HepG2 (cell line): ENCODE measurements around the gene SPAG6. TPM values are rescaled to one million over a fixed set of nuclear protein-coding genes. Genes with fewer than 3 reads are reported as not detected.
A peak's percentile ranks its signal among the peaks of the same experiment; 100 is the strongest.

Source experiments
- EZH2 ChIP-seq: conservative IDR thresholded peaks from 2 replicates; pipeline ENCODE4 v1.6.1; 2012; ENCODE audit warnings: mild to moderate bottlenecking, low read depth, low read length, moderate library complexity
- HNRNPLL ChIP-seq: fragments of 200-400 bp; formaldehyde crosslinking; IDR thresholded peaks from 2 replicates; pipeline ENCODE4 v1.6.1; 2017; ENCODE audit warnings: mild to moderate bottlenecking, low read depth, low read length; ENCODE audit not compliant: poor library complexity, severe bottlenecking
- MIXL1 ChIP-seq: IDR thresholded peaks from 2 replicates; pipeline ENCODE4 v1.6.1; 2016
- SRSF1 ChIP-seq: fragments of 200-400 bp; formaldehyde crosslinking; optimal IDR thresholded peaks from 2 replicates; pipeline ENCODE3; 2017; ENCODE audit warnings: mild to moderate bottlenecking, low read depth, low read length, moderate library complexity
- ZFX ChIP-seq: sonication (generic); formaldehyde crosslinking; IDR thresholded peaks from 2 replicates; pipeline ENCODE4 v1.4.0; 2020; ENCODE audit warnings: mild to moderate bottlenecking, low read depth, missing genetic modification reagents, moderate library complexity
- ZNF260 ChIP-seq: sonication (generic); formaldehyde crosslinking; IDR thresholded peaks from 2 replicates; pipeline ENCODE4 v1.4.0; 2020; ENCODE audit warnings: missing genetic modification reagents, low read depth, mild to moderate bottlenecking, borderline replicate concordance
- ZNF713 ChIP-seq: sonication (generic); formaldehyde crosslinking; IDR thresholded peaks from 2 replicates; pipeline ENCODE4 v1.4.0; 2020; ENCODE audit warnings: mild to moderate bottlenecking, missing genetic modification reagents
- polyA plus RNA-seq, 8 experiments: library from polyadenylated mRNA; depleted of rRNA in 3 of 8; stranded (reverse) in 7 of 8; unstranded in 1 of 8; fragments of >200 nt; fragmentation: Illumina TruSeq in 4 of 8; extraction: Trizol in 4 of 8; gene quantifications; 2 replicates each; pipeline versions ENCODE4 v1.2.1 to v1.2.3, GENCODE V29; 2011 to 2016; ENCODE audit warnings: low read depth in 4 of 8, missing spikeins in 1 of 8, mixed read lengths in 1 of 8; ENCODE audit not compliant: insufficient read depth in 1 of 8
- total RNA-seq, 5 experiments: library from RNA; depleted of rRNA; stranded (reverse); fragments of >200 nt; fragmentation: Illumina TruSeq; extraction: Trizol; gene quantifications; 2 replicates each; pipeline ENCODE4 v1.2.3, GENCODE V29; 2016; ENCODE audit warnings: low read depth in 1 of 5
- TF ChIP-seq, protein P1 (sequence below): sonication (generic); formaldehyde crosslinking; IDR thresholded peaks from 2 replicates; pipeline ENCODE4 v1.4.0; 2020; ENCODE audit warnings: missing genetic modification reagents
- TF ChIP-seq, protein P2 (sequence below): sonication (generic); formaldehyde crosslinking; IDR thresholded peaks from 2 replicates; pipeline ENCODE4 v1.4.0; 2020; ENCODE audit warnings: mild to moderate bottlenecking, missing genetic modification reagents
- TF ChIP-seq, protein P3 (sequence below): sonication (generic); formaldehyde crosslinking; IDR thresholded peaks from 2 replicates; pipeline ENCODE4 v1.4.0; 2020; ENCODE audit warnings: missing genetic modification reagents
- TF ChIP-seq, protein P4 (sequence below): sonication (generic); formaldehyde crosslinking; IDR thresholded peaks from 2 replicates; pipeline ENCODE4 v1.8.1; 2023; ENCODE audit warnings: mild to moderate bottlenecking, missing genetic modification reagents, borderline replicate concordance
- TF ChIP-seq, protein P5 (sequence below): sonication (generic); formaldehyde crosslinking; IDR thresholded peaks from 2 replicates; pipeline ENCODE4 v1.5.0; 2020; ENCODE audit warnings: missing genetic modification reagents
- TF ChIP-seq, protein P6 (sequence below): sonication (generic); formaldehyde crosslinking; IDR thresholded peaks from 2 replicates; pipeline ENCODE4 v1.4.0; 2020; ENCODE audit warnings: missing genetic modification reagents, borderline replicate concordance
- TF ChIP-seq, protein P7 (sequence below): IDR thresholded peaks from 2 replicates; pipeline ENCODE4 v1.6.1; 2016; ENCODE audit warnings: missing biosample characterization, missing genetic modification reagents, low read depth

The SPAG6 gene
- total and polyA plus RNA-seq, 2 of the 13 experiments (the other 11 are each of a cell fraction or from before 2014, with no cell fraction given), result not detected

DNA sequence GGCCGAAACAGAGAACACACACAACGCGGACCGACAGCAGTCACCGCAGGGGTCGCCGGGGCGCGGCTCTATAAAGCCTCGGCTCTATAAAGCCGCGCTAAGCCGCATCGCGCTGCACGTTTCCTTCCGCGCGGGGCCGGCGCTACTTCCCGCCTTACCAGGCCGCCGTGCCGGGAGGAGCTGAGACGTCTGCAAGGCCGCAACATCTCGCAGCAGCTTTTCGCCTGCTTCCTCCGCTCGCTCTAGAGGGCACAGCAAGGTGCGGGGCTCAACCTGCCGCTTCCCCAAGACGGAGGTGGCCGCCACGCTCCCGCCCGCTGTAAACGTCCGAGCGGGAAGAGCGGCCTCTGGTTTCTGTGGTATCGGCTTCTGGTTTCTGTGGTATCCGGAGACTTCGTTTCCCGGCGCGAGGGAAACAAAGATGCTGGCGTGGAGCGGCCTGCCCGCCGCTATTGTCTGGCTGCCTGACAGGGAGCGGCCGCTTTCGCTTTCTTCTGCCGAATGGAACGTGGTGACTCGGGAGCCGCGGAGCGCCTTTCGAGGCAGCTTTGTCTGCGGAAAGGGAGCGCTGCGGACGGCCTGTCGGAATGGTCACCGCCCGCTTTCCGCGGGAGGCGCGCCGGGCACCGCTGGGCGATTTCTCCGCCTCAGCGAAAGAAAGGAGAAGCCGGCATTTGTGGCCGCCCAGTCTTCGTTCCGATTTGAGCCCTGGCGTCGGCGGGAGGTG, 91.8 kb downstream of the SPAG6 start (continued):
- TF ChIP-seq, protein P1, sequence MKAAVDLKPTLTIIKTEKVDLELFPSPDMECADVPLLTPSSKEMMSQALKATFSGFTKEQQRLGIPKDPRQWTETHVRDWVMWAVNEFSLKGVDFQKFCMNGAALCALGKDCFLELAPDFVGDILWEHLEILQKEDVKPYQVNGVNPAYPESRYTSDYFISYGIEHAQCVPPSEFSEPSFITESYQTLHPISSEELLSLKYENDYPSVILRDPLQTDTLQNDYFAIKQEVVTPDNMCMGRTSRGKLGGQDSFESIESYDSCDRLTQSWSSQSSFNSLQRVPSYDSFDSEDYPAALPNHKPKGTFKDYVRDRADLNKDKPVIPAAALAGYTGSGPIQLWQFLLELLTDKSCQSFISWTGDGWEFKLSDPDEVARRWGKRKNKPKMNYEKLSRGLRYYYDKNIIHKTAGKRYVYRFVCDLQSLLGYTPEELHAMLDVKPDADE (CRISPR knock-in tag), result no peak
- TF ChIP-seq ZNF713 (CRISPR knock-in tag) (no peak), ZNF260 (CRISPR knock-in tag) (no peak), HNRNPLL (peak; percentile 86), MIXL1 (no peak), EZH2 (0 out of 2 replicates have a peak, but pooled peaks have one; percentile 50), SRSF1 (peak; percentile 42), ZFX (CRISPR knock-in tag) (0 out of 2 replicates have a peak, but pooled peaks have one; percentile 36)
- TF ChIP-seq, protein P2, sequence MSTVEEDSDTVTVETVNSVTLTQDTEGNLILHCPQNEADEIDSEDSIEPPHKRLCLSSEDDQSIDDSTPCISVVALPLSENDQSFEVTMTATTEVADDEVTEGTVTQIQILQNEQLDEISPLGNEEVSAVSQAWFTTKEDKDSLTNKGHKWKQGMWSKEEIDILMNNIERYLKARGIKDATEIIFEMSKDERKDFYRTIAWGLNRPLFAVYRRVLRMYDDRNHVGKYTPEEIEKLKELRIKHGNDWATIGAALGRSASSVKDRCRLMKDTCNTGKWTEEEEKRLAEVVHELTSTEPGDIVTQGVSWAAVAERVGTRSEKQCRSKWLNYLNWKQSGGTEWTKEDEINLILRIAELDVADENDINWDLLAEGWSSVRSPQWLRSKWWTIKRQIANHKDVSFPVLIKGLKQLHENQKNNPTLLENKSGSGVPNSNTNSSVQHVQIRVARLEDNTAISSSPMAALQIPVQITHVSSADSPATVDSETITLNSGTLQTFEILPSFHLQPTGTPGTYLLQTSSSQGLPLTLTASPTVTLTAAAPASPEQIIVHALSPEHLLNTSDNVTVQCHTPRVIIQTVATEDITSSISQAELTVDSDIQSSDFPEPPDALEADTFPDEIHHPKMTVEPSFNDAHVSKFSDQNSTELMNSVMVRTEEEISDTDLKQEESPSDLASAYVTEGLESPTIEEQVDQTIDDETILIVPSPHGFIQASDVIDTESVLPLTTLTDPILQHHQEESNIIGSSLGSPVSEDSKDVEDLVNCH (CRISPR knock-in tag), result no peak
- TF ChIP-seq, protein P3, sequence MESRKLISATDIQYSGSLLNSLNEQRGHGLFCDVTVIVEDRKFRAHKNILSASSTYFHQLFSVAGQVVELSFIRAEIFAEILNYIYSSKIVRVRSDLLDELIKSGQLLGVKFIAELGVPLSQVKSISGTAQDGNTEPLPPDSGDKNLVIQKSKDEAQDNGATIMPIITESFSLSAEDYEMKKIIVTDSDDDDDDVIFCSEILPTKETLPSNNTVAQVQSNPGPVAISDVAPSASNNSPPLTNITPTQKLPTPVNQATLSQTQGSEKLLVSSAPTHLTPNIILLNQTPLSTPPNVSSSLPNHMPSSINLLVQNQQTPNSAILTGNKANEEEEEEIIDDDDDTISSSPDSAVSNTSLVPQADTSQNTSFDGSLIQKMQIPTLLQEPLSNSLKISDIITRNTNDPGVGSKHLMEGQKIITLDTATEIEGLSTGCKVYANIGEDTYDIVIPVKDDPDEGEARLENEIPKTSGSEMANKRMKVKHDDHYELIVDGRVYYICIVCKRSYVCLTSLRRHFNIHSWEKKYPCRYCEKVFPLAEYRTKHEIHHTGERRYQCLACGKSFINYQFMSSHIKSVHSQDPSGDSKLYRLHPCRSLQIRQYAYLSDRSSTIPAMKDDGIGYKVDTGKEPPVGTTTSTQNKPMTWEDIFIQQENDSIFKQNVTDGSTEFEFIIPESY, result peak; percentile 3; the same call in 1 of the 2 replicates
- TF ChIP-seq, protein P4, sequence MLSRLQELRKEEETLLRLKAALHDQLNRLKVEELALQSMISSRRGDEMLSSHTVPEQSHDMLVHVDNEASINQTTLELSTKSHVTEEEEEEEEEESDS (CRISPR knock-in tag), result no peak
- TF ChIP-seq, protein P5, sequence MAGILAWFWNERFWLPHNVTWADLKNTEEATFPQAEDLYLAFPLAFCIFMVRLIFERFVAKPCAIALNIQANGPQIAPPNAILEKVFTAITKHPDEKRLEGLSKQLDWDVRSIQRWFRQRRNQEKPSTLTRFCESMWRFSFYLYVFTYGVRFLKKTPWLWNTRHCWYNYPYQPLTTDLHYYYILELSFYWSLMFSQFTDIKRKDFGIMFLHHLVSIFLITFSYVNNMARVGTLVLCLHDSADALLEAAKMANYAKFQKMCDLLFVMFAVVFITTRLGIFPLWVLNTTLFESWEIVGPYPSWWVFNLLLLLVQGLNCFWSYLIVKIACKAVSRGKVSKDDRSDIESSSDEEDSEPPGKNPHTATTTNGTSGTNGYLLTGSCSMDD (CRISPR knock-in tag), result no peak
- TF ChIP-seq, protein P6, sequence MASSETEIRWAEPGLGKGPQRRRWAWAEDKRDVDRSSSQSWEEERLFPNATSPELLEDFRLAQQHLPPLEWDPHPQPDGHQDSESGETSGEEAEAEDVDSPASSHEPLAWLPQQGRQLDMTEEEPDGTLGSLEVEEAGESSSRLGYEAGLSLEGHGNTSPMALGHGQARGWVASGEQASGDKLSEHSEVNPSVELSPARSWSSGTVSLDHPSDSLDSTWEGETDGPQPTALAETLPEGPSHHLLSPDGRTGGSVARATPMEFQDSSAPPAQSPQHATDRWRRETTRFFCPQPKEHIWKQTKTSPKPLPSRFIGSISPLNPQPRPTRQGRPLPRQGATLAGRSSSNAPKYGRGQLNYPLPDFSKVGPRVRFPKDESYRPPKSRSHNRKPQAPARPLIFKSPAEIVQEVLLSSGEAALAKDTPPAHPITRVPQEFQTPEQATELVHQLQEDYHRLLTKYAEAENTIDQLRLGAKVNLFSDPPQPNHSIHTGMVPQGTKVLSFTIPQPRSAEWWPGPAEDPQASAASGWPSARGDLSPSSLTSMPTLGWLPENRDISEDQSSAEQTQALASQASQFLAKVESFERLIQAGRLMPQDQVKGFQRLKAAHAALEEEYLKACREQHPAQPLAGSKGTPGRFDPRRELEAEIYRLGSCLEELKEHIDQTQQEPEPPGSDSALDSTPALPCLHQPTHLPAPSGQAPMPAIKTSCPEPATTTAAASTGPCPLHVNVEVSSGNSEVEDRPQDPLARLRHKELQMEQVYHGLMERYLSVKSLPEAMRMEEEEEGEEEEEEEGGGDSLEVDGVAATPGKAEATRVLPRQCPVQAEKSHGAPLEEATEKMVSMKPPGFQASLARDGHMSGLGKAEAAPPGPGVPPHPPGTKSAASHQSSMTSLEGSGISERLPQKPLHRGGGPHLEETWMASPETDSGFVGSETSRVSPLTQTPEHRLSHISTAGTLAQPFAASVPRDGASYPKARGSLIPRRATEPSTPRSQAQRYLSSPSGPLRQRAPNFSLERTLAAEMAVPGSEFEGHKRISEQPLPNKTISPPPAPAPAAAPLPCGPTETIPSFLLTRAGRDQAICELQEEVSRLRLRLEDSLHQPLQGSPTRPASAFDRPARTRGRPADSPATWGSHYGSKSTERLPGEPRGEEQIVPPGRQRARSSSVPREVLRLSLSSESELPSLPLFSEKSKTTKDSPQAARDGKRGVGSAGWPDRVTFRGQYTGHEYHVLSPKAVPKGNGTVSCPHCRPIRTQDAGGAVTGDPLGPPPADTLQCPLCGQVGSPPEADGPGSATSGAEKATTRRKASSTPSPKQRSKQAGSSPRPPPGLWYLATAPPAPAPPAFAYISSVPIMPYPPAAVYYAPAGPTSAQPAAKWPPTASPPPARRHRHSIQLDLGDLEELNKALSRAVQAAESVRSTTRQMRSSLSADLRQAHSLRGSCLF (CRISPR knock-in tag), result no peak
- TF ChIP-seq, protein P7, sequence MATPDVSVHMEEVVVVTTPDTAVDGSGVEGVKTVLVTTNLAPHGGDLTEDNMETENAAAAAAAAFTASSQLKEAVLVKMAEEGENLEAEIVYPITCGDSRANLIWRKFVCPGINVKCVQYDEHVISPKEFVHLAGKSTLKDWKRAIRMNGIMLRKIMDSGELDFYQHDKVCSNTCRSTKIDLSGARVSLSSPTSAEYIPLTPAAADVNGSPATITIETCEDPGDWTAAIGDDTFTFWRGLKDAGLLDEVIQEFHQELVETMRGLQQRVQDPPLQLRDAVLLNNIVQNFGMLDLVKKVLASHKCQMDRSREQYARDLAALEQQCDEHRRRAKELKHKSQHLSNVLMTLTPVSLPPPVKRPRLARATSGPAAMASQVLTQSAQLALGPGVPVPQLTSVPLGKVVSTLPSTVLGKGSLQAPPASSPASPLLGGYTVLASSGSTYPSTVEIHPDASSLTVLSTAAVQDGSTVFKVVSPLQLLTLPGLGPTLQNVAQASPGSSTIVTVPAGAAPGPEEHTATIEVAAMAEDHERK (CRISPR knock-in tag), result no peak
